T follicular helper cell (primary cell): ENCODE results near the gene ARL1.
"Not testable (repeated sequence)": the region's sequence is repeated elsewhere in the genome, so short reads cannot be mapped to it uniquely, and the experiment has no call there.

ENCODE experiments used
- DNase-seq: peaks from one replicate; pipeline ENCODE4 v3.0.0-alpha.2; 2020; ENCODE audit warnings: low read depth
- total RNA-seq, 2 experiments: gene quantifications; one replicate each; lab custom pipeline; 2026; lab: John Stamatoyannopoulos, UW

ARL1 gene
- 36.5 to 79.2 reads per million in 2 experiments for total RNA-seq

- DNase-seq, result peak; percentile 53
Observed at GRCh38 chr12:101407436-101408345, at the start of gene ARL1. Gene ARL1 (minus strand): TSS chr12:101407772. CDS start chr12:101407645, 127 bp downstream.

GRCh38 chr12:101455685-101456084 is 48.1 kb upstream of the ARL1 start:
- DNase-seq, result no peak

- no peak for DNase-seq
Observed at GRCh38 chr12:101441461-101442224, 34.1 kb upstream of the ARL1 start.

- no peak for DNase-seq
Observed at GRCh38 chr12:101439236-101439635, 31.7 kb upstream of the ARL1 start.

GRCh38 chr12:101436136-101436535 is 28.6 kb upstream of the ARL1 start:
- no peak for DNase-seq

GRCh38 chr12:101430456-101430855 is 22.9 kb upstream of the ARL1 start:
- DNase-seq, result no peak

GRCh38 chr12:101424620-101425019 is 17.0 kb upstream of the ARL1 start:
- no peak for DNase-seq

- not testable (repeated sequence) for DNase-seq
Observed at GRCh38 chr12:101422066-101422465, 14.5 kb upstream of the ARL1 start.

GRCh38 chr12:101415228-101415627 is 7.7 kb upstream of the ARL1 start:
- no peak for DNase-seq

- DNase-seq, result no peak
Observed at GRCh38 chr12:101414533-101415119, 7.1 kb upstream of the ARL1 start.

- not testable (repeated sequence) for DNase-seq
Observed at GRCh38 chr12:101410169-101410568, 2.6 kb upstream of the ARL1 start.

- no peak for DNase-seq
Observed at GRCh38 chr12:101407049-101407435, 530 bp downstream of the ARL1 start.

GRCh38 chr12:101391181-101391580 is 16.4 kb downstream of the ARL1 start:
- not testable (repeated sequence) for DNase-seq

- no peak for DNase-seq
Observed at GRCh38 chr12:101379149-101379548, 28.4 kb downstream of the ARL1 start.

GRCh38 chr12:101375573-101375972 is 32.0 kb downstream of the ARL1 start:
- DNase-seq, result no peak

GRCh38 chr12:101372431-101372830 is 35.1 kb downstream of the ARL1 start:
- no peak for DNase-seq

- DNase-seq, result no peak
Observed at GRCh38 chr12:101368016-101368415, 39.6 kb downstream of the ARL1 start.

- DNase-seq, result no peak
Observed at GRCh38 chr12:101361455-101361854, 46.1 kb downstream of the ARL1 start.

GRCh38 chr12:101356794-101357193 is 50.8 kb downstream of the ARL1 start:
- DNase-seq, result no peak

GRCh38 chr12:101351682-101352081 is 55.9 kb downstream of the ARL1 start:
- no peak for DNase-seq

- DNase-seq, result no peak
Observed at GRCh38 chr12:101343893-101344292, 63.7 kb downstream of the ARL1 start.
